Epithelial cell of esophagus (primary cell): ENCODE data around the gene SIRT7.

Experiments
- DNase-seq: peaks from one replicate; pipeline ENCODE4 v3.0.0; 2010; ENCODE audit warnings: low read depth
- H3K4me3 ChIP-seq: 2 replicates; pipeline ENCODE4 v1.5.1; 2011; ENCODE audit warnings: mild to moderate bottlenecking, low read length, control low read depth
- TF ChIP-seq, protein P1 (sequence below): IDR thresholded peaks from 2 replicates; pipeline ENCODE4 v1.5.1; 2011; ENCODE audit warnings: low read depth, mild to moderate bottlenecking, low read length, control low read depth, inconsistent platforms; ENCODE audit not compliant: insufficient read depth; ENCODE audit errors: missing control alignments

Gene SIRT7

DNA sequence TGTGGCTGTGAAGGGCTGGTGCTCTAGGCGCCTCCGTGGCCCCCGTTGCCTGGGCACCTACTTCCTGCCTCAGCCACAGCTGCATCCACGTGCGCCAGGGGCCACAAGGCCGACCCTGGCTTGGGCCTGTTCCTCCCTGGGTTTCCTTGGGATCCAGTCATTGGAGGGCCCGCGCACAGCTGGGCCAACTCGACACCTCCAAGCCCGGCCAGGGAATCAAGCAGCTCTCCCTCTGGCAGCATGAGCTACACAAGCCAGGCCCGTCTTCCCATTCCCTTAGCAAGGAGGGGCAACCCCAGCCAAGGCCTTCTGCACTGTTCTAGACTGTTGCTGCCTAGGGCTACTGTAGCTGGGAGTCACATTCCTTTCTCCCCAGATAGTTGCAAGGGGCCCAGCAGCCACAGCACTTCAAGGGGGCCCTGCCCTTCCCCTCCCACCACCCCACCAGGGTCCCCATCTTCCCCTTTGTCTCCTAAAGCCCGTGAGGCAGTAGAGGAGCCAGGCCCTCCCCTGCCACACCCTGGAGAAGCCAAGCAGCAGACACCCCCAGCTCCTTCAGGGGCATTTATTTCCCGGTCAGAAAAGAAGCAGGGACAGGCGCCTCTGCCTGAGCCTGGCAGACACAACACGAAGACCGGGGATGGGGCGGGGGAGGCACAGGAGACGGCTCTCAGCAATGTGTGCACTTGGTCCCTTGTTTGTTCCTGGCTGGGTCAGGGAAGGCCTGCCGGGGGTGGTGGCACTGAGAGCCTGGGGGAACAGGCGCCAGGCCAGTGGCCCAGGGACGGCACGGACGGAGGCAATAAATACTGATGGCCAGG is 50.6 kb downstream of the SIRT7 start:
- peak; percentile 62 for DNase-seq
- H3K4me3 ChIP-seq, result no peak overlapping the region
- TF ChIP-seq, protein P1, sequence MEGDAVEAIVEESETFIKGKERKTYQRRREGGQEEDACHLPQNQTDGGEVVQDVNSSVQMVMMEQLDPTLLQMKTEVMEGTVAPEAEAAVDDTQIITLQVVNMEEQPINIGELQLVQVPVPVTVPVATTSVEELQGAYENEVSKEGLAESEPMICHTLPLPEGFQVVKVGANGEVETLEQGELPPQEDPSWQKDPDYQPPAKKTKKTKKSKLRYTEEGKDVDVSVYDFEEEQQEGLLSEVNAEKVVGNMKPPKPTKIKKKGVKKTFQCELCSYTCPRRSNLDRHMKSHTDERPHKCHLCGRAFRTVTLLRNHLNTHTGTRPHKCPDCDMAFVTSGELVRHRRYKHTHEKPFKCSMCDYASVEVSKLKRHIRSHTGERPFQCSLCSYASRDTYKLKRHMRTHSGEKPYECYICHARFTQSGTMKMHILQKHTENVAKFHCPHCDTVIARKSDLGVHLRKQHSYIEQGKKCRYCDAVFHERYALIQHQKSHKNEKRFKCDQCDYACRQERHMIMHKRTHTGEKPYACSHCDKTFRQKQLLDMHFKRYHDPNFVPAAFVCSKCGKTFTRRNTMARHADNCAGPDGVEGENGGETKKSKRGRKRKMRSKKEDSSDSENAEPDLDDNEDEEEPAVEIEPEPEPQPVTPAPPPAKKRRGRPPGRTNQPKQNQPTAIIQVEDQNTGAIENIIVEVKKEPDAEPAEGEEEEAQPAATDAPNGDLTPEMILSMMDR, result no peak

GRCh38 chr17:81866440-81867169 is 51.4 kb downstream of the SIRT7 start:
- no peak for DNase-seq
- TF ChIP-seq, protein P1, result no peak
- H3K4me3 ChIP-seq, result no peak overlapping the region

GRCh38 chr17:81865733-81866439 is 52.1 kb downstream of the SIRT7 start:
- peak; percentile 37 for DNase-seq
- no peak overlapping the region for H3K4me3 ChIP-seq
- TF ChIP-seq, protein P1, result no peak

DNA sequence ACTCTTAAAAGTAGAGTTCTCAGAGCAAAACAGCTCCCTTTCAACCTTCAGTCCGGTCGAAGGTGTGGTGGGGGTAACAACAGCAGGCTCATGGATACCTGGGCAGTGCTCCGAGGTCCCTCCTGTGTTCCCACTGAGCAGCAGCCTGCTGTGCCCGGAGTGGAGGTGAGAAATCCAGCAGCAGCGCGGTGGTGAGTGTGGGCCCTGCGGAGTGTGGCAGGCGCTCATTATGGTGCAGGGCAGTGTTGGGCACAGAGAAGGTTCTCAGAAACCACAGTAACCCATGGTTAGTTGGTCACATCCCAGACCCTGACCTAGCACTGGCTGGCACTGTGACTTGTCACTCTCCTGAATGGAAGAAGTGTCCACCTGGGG is 52.6 kb downstream of the SIRT7 start:
- no peak for DNase-seq
- TF ChIP-seq, protein P1, result no peak
- no peak overlapping the region for H3K4me3 ChIP-seq

DNA sequence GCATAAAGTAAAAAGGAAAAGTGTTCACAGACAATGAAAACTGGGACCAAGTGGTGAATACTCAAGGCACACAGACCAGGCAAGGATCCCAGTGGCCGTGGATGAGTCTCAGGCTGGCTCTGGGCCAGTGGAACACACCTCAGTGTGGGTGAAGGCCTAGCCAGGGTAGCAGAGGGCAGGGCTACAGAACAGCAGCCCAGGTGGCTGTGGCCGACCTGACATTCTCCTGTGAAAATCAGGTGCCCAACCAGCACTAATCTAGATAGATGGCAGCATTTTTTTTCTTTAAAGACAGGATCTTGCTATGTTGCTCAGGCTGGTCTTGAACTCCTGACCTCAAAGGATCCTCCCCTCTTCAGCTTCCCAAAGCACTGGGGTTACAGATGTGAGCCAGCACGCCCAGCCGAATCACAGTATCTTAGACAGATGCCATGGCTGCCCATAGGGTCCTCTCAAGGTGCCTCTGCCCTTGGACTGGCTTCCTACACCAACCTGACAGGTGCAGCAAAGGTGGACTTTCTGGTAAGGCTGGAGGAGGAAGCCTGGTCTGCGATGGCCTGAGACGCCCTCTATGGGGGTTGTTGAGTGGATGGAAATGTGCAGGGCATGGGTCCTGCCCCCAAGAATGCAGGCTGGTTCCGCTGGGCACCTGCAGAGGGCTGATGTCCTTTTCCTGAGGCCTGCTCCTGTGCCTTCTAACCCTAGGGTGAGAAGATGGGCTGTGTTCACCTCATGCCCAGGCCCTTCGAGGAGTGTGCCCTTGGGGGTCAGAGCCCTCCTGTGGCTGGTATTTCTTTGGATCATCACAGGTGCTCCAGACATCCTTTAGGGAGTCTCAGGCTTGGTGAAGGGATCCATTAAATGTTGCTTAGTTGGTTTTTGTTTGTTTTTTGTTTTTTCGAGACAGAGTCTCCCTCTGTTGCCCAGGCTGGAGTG is 53.9 kb downstream of the SIRT7 start:
- TF ChIP-seq, protein P1, result peak; percentile 3
- no peak overlapping the region for H3K4me3 ChIP-seq
- DNase-seq, result no peak

DNA sequence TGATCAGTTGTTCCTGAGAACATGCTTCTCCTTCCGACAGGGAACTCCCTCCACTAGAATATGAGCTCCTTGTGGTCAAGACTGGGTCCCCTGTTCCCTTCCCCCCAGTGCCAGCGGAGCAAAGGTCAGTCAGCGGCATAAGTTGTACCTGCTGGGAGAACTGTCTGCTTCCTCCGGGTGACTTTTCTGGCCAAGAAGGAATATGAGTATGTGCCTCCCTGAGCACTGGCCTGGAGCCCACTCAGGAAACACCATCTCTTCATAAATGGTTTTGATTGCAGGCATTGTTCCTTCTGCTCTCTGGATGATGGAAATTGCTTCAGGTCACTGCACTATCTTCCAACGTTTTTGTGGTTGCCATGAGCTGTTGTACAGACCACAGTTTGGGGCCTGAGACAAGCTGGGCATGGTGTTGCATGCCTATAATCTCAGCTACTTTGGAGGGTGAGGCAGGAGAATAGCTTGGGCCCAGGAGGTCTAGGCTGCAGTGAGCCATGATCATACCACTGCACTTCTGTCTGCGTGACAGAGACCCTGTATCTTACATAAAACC is 54.8 kb downstream of the SIRT7 start:
- TF ChIP-seq, protein P1, result no peak
- DNase-seq, result no peak
- H3K4me3 ChIP-seq, result no peak overlapping the region
